Measurements from ENCODE around the gene ATAD1.

The ATAD1 gene

GRCh38 chr10:87715552-87716347, 102.3 kb downstream of the ATAD1 start:
- no peak for DNase-seq (ENCODE audit: low spot score)

DNA sequence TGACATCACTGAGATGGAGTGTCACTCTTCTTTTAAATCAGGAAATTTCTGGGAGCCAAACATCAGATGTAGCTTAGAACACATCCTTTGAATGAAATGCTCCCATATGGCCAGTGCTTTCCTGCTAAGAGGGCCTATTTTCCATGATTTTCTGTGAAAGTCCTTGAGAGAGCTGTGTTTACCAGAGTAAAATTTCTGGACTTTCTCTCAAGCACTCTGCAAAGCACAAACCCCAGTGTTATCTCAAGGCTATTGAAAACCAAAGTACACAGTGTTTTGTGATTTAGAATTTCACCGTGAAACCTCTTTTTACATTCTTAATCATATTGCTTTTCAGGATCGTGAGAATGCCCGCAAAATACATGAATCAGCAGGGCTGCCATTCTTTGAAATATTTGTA, 104.3 kb downstream of the ATAD1 start:
- DNase-seq (ENCODE audit: low spot score): no peak

- DNase-seq (ENCODE audit: low spot score): no peak
Measured at GRCh38 chr10:87712913-87713616, 105.0 kb downstream of the ATAD1 start.

GRCh38 chr10:87707254-87707653, 110.8 kb downstream of the ATAD1 start:
- DNase-seq (ENCODE audit: low spot score): no peak

DNA sequence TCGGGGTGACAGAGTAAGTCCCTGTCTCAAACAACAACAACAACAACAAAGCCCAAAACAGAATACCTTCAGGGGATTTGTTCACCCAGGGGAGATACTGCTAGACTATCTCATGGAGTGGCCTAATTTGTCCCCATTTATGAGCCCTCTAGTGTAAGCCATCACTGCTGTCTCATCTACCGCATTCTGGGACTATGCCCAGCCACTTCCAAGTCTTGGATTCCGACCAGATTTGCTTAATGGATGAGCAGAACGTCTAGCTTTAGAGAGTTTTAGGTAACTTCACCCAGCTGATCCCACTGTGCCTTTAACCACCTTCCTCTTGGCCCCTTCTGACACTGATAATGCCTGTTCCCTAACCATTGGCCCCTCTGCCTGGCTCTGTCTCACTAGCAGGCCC, 111.3 kb downstream of the ATAD1 start:
- DNase-seq (ENCODE audit: low spot score): no peak

DNA sequence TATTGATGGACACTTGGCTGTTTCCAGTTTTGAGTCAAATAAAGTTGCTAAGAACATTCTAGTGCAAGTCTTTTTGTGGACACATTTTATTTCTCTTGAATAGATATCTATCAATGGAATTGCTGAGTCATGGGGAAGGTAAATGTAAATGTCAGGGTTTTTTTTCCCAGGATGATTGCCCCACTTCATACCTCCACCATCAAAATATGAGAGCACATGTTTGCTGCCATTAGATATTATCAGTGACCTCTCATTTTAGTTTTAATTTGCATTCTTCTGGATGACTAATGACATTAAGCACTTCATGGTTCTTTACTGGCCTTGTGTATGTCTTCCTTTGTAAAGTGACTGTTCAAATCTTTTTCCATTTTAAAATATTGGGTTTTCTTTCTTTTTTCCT, 112.7 kb downstream of the ATAD1 start:
- no peak for DNase-seq (ENCODE audit: low spot score)

- no peak for DNase-seq (ENCODE audit: low spot score)
Measured at GRCh38 chr10:87703771-87704170, 114.3 kb downstream of the ATAD1 start.

- DNase-seq (ENCODE audit: low spot score): no peak
Measured at GRCh38 chr10:87702973-87703294, 115.1 kb downstream of the ATAD1 start.

GRCh38 chr10:87702260-87702972, 115.6 kb downstream of the ATAD1 start:
- no peak for DNase-seq (ENCODE audit: low spot score)

All from HuH-7 (cell line).